Superior temporal gyrus (tissue), 1 donor: ENCODE data around the gene RBPJL.

ENCODE experiments used
- DNase-seq: peaks from one replicate; pipeline ENCODE4 v3.0.0-alpha.2; 2016; ENCODE audit errors: extremely low spot score

The RBPJL gene

DNA sequence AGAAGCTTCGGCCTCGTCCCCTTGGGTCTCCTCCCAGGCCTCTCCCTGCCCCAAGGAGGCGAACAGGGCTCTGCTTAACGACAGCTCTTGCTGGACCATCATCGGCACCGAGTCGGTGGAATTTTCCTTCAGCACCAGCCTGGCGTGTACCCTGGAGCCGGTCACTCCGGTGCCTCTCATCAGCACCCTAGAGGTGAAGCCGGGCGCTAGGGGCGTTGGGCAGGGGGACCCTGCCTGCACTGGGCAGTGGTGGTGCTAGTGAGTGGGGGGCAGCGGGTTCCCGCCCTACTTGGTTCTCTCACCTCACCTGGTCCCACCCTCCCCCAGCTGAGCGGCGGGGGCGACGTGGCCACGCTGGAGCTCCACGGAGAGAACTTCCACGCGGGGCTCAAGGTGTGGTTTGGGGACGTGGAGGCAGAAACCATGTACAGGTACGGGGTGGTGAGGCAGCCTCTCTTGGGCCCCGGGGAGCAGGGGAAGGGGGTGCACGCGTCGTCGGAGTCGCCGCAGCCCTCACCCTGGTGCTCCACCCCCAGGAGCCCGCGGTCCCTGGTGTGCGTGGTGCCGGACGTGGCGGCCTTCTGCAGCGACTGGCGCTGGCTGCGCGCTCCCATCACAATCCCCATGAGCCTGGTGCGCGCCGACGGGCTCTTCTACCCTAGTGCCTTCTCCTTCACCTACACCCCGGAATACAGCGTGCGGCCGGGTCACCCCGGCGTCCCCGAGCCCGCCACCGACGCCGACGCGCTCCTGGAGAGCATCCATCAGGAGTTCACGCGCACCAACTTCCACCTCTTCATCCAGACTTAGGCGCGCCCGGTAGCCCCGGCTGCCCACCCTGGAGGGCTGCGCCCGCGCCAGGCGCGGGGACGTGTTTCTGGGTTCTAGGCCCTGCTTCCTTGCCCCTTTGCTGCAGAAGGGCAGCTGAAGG lies 9.8 kb downstream of the RBPJL start:
- no peak for DNase-seq

DNA sequence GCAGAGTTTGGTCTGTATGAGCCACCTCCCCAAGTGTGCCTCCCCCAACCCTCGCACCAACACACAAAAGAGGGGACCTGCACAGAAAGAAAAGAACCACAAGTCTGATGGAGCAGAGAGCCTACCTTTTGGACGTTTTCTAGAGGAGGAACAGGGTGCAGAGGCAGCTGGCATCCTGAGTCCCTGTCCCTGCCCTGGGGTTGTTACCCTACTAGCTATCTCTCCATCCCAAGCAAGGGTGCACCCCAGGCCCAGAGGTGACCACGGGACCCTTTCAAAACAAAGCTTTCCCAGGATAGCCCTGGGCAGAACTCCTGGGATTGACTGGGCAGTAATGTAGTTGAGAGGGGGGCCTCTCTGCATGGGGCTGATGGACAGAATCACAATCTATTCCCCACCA lies 11.2 kb downstream of the RBPJL start:
- no peak for DNase-seq

- no peak for DNase-seq
Observed at GRCh38 chr20:45318386-45318939, 11.8 kb downstream of the RBPJL start.

DNA sequence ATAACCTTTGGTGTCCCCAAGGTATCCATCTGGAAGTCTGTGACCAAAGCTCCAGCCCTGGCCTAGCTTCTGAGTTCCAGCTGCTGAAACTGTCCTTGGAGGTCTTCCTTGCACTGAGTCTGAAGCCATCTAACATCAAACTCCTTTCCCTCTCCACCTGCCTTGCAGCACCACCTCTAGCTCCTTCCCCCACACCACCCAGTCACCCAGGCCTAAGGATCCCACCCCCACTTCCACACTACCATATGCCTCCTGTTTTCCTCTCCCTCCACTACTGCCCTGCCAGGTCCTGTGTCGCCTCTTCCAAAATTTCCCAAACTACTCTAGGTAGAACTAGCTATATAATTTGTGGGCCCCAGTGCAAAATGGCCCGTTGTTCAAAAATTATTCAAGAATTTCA lies 12.3 kb downstream of the RBPJL start:
- DNase-seq, result no peak

DNA sequence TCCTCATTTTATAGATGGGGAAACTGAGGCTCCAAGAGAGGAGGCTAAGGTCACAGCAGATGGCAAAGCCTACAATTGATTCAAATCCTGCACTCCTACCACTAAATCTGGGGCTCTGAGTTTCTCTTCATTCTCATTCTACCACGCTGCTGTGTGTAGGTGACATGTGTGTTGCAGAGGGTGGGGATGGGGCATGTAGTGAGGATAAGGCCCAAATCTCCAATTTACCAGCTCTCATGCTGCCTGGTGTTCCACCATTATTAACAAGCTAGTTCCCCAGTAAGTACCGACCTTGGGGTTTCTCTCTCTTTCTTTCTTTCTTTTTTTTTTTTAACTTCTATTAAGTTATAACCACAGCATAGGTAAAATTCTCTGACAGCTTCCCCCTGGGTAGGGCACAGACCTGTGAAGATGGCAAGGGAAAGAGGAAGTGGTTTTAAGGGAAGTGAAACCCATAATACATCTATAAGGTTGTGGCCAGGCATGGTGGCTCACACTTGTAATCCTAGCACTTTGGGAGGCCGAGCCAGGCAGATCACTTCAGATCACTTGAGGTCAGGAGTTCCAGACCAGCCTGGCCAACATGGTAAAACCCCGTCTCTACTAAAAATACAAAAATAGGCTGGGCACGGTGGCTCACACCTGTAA lies 14.4 kb downstream of the RBPJL start:
- no peak for DNase-seq

- DNase-seq, result peak; percentile 89
Observed at GRCh38 chr20:45322952-45323383, 16.3 kb downstream of the RBPJL start.

- DNase-seq, result no peak
Observed at GRCh38 chr20:45323731-45324130, 17.1 kb downstream of the RBPJL start.

GRCh38 chr20:45325371-45325770 lies 18.7 kb downstream of the RBPJL start:
- DNase-seq, result no peak

DNA sequence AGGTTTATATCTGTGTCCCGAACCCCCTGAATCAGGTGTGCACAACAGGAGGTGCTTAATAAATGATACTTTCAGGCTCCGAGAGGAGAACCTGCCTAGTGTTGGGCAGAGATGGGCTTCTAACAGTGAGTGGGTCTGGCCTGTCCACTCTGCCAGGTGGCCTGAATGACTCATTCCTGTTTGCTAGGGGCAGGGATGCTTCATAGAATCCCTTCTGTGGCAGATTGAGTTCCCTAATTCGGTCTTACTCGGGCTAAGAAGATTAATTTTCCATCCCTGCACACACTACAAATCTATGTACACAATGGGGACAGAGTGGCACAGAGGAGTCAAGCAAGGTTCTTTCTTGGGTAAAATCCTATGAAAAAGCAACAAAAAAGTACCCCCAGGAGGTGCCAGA lies 21.8 kb downstream of the RBPJL start:
- DNase-seq, result no peak

GRCh38 chr20:45329497-45330319 lies 23.1 kb downstream of the RBPJL start:
- no peak for DNase-seq

DNA sequence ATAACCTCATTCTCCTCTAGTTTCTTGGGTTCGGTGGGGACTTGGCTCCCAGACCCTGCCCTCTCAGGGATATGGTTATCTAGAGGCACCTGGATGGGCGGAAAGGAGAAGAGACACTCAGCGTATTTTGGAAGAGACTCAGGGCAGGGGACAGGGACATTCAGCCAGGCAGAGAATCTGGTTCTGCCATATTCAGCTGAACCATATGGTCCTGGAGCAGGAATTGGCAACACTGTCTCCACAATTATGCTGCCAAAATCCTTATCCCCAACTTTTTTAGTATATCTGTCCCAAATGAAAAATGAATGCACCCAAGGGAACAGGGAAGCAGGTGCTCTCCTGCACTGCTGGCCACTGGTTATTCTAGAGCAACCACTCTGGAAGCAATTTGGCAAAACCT lies 23.8 kb downstream of the RBPJL start:
- no peak for DNase-seq

- DNase-seq, result no peak
Observed at GRCh38 chr20:45336530-45337366, 30.1 kb downstream of the RBPJL start.

DNA sequence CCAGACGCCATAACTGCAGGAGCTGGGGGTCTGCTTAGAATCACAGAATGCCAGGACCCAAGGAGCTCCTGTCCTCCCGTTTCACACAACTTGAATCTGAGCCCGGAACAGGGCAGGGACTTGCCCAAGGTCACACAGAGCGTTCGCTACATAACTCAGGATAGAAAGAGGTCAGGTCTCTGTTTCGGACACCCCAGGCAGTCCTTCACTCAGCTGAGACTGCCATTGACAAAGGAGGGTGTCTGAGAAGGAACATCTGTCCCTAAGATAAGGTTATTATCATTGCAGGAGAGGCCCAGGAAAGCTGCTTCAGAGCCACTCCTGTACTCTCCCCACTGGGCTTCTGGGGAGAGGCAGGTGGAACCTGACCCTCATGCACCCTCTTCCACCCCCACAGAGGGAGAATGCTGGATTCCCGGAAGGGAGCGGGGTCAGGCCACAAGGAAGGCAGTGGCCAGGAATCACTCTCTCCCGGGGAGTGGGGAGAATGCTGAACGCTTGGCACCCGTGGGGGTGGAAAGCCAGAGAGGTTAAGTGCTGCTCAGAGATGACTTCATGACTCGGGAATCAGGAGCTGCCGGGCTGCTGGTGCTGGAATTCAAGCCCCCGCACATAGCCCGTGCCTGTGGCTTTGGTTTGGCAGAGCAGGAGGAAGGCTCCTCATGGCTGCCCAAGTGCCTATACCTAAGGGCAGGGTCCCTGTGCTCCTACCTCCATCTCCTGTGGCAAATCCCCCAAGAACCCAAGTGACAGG lies 30.9 kb downstream of the RBPJL start:
- DNase-seq, result no peak

DNA sequence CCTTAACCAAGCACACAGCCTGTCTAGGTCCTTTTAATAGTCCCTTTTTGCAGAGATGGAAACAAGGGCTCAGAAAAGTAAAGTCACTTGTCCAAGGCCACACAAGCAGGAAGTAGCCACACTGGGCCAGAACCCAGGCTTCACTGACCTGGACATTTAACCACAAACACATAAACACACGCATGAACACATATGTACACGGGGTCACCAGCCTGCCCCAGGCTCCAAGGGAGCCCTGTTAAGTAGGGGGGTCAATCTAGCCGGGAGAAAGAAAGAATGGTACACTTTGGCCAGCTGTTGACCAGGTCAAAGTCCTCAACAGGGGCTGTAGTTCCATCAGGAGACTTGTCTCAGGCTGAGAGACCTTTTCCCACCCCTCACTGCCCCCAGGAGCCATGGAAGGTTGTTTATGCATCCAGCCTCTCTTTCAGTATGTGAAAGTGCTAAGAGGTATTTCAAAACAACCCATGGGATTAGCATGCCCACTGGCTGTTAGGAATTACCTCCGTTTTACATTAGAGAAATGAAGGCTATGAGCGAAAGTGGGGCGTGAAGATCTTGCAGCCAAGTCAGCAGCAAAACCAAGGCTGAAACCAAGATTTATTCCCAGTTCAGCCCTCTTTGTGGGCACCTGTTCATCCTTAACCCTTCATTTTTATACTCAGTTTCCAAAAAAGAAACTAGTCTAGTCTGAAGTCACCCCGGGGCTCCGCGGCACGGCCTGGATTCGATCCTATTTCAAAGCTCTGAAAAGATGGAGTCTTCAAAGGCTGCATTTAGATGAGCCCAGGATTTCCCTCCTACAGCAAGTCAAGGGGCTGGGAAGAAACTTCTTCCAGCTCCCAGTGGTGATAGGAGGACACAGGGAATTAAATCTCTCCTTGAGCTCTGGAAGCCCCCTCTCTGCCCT lies 31.7 kb downstream of the RBPJL start:
- DNase-seq, result no peak

DNA sequence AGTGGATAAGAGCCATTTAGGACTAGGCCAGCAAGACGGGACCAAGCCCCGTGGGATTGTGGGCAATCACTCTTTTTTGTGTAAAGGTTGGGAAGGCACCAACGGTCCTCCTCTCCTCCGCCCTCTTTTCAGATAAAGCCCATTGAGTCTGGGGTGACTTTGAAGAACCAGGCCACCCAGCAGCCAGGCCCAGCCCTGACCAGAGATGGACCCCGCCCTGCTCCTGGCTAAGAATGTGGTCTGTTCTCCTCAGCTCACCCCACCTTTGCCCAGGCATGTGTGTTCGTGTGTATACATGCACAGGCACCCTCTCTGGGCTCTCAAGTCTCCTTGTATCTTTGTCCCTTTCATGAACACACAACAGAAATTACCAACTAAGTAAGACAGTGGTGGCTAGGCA lies 32.4 kb downstream of the RBPJL start:
- no peak for DNase-seq

DNA sequence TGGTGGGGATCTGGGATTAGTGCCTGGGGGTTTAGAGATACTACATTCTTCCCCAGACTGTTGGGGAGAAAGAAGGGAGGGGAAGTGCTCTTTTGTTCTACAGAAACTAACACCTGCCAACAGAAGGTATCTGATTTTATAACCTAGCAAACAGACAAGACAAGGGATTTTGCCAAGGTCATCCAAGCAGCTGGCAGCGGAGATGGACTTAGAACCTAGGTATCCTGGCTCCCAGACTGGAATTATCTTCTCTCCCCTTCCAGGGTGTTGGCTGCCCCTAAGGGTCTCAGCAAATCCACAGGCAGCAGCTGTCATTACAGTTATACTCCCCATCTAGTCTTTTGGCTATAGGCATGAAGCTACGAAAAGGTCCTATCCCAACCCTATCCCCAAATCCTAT lies 33.2 kb downstream of the RBPJL start:
- DNase-seq, result no peak

DNA sequence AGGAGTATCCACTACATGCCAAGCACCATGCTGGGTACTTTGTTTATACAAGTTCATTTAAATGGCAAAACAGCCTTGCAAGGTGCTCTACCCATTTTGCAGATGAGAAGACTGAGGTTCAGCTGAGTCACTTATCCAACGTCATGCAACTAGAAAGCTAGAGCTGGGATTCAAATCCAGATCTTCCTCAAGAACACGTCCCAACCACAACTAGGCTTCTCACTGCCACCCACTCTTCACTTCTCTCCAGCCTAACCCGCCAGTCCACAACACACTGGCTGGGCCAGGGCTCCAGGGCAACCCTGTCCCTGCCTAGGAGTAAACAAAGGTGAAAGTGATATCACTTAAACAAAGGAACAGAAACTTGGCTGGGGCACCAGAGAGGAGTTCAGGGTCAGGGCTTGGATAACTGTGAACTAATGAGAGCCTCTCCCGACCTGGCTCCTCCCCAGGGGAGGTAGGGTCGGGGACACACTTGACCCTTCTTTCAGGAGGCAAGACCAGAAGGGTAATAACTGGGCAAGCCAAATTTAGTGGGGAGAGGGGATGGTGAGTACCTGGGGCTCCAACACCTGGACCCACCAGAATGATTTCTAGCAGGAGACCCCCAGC lies 33.7 kb downstream of the RBPJL start:
- DNase-seq, result no peak

DNA sequence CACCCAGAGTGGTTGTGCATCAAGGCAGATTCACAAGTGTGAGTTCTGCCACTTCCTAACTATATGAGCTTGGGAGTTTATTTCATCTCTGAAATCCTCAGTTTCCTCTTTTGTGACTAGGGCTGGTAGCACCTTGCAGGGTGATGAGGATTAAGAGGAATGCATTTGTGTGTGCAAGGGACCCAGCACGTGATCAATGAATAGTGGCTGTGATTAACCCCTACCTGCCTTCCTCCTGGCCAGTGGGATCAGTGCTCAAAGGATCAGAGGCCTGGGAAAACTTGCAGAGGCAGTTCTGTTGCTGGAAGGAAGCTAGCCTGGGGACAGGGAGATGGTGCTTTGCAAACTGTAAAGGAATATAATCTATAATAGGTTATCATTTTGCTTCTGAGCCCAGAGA lies 34.3 kb downstream of the RBPJL start:
- DNase-seq, result no peak

- no peak for DNase-seq
Observed at GRCh38 chr20:45341579-45341938, 34.9 kb downstream of the RBPJL start.
